Measurements from ENCODE around the gene STK32C.

The STK32C gene

DNA sequence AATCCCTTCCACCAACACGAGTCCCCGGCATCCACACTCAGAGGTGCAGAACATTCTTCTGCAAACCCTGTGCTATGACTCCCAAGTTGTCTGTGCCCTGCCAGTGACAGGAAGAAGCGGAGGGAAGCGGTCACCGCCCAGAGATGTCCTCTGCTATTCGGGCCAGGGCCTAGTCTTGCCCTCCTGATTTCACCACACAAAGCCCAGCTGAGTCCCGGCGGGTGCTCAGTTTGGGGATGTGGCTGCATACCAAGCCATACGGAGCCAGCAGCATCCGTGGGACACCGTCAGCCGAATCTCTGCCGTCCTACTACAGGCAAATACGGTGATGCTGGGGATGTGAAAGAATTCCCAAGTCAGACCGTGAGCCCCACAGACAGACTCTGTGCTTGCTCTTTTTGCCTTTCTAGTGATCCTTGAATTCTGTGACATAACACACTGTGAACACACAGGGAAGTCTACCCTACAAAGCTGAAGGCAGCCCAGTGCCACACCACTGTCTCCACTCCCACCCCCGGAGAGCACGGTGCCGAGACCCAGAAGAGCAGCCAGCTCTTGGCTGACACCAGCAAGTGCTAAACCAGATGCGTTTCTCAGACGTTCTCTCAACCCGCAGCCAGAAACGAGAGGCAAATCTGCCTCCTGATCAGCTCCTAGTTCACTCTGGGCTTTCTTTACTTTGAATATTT lies 2.0 kb downstream of the STK32C start:
- DNase-seq (ENCODE audit: insufficient read length, low spot score): no peak
- no peak for FAIRE-seq
- TF ChIP-seq, protein P1, sequence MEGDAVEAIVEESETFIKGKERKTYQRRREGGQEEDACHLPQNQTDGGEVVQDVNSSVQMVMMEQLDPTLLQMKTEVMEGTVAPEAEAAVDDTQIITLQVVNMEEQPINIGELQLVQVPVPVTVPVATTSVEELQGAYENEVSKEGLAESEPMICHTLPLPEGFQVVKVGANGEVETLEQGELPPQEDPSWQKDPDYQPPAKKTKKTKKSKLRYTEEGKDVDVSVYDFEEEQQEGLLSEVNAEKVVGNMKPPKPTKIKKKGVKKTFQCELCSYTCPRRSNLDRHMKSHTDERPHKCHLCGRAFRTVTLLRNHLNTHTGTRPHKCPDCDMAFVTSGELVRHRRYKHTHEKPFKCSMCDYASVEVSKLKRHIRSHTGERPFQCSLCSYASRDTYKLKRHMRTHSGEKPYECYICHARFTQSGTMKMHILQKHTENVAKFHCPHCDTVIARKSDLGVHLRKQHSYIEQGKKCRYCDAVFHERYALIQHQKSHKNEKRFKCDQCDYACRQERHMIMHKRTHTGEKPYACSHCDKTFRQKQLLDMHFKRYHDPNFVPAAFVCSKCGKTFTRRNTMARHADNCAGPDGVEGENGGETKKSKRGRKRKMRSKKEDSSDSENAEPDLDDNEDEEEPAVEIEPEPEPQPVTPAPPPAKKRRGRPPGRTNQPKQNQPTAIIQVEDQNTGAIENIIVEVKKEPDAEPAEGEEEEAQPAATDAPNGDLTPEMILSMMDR (IDR thresholded peaks at IDR 0.05; ENCODE audit: insufficient read depth, missing control alignments): no peak

DNA sequence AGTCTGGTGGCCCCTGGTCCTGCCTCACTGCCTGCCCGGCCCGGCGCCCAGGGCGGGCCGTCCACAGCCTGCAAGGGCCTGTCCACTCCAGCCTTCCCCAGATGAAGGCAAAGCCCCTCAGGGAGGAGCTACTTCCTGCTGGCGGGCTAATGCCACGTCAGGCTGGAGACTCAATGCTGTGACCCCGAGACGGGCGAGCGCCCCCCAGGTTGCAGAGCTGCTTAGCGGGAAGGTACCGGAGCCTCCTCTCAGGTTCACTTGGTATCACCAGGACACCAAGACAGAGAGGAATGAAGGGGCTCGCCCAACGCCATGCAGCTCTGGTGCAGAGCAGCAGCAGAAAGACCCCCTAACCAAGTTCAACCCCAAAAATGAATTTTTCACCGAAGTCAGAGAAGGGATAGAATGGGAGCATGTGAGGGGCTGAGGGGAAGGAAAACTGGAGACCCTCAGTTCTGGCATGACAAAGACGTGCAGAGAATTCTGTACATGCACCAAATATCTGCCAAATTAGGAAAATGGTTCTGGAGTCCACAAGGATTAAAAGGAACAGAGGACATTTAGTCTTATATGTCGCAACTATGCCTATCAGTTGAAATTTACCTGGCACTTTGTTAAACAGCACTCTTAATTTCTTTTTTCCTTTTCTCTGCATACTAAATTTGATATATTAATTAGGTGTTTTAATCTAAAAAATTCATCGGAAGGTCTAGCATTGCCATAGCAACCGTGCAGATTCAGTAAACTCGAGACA lies 2.8 kb downstream of the STK32C start:
- DNase-seq (ENCODE audit: insufficient read length, low spot score): no peak
- TF ChIP-seq, protein P1 (IDR thresholded peaks at IDR 0.05; ENCODE audit: insufficient read depth, missing control alignments): no peak
- FAIRE-seq: no peak

DNA sequence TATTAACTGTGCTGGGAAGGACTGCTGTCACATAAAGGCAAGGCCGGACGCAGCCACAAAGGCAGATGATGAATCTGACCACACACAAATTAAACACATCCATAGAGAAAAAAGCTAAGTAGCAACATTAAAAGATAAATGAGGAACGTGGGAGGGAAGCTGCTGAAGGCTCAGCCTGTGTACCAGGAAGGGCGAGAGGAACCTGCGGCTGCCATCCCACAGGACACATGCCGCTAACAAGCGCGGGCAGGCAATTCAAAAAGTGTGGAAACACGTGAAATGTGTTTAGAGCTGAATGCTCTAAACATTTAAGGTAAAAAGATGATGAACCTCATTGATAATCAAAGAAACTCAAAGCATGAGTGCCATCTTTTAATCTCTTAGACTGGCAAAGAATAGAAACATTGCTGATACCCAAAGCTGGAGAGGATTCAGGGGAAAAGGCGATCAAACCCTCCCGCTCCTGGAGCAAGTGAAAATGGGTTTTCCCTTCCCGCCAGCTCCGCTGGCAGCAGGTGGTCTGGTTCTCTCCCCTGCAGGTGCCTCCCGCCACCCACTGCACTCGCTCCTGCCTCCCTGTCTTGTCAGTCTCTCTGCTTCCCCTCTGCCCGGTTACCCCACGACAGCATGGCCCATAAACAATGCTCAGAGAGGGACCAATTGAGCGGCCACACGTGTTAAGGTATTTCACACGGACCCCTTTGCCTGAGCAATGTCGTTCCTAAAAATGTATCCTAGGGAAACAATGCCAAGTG lies 4.2 kb downstream of the STK32C start:
- TF ChIP-seq, protein P1 (IDR thresholded peaks at IDR 0.05; ENCODE audit: insufficient read depth, missing control alignments): no peak
- DNase-seq (ENCODE audit: insufficient read length, low spot score): no peak
- FAIRE-seq: no peak

DNA sequence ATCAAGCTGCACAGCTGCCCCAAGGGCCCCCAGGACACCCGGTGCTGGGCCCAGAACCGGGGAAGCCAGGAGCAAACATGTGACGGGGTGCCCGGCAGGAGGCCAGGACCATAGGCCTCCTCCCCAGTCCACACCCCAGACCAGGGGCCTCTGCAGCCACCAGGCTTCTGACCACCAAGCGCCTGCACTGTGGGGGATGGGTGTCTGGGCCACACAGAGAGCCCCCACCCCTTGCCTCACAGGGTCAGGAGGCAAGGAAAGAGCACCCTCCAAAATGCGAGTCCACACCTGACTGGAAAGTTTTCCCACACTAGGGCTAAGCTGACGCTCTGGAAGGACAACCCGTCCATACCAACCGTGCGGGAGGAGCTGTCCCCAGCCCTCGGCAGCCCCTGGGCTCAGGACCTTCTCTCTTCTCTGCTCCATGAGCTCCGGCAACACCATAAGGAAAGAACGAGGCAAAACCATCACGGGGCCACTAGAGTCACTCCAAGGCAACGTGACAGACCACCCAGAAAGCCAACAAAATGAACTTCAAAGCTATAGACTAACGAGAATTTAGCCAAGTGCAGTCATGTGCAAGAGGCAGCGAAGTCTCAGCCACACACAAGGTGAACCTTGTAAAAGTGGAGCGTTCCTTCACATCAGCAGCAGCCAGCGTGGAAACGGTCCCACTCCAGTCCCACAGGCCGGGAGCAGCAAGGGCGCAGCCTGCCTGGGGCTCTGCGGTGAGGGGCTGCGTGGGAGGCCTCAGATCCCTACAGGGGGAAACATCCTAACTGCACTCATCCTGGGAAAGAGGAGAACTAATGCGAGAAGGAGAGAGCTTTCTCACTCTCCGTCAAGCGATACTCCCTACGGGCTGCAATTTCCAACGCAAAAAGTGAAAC lies 5.1 kb downstream of the STK32C start:
- TF ChIP-seq, protein P1 (IDR thresholded peaks at IDR 0.05; ENCODE audit: insufficient read depth, missing control alignments): no peak
- FAIRE-seq (no peak), DNase-seq (ENCODE audit: insufficient read length, low spot score) (no peak)

DNA sequence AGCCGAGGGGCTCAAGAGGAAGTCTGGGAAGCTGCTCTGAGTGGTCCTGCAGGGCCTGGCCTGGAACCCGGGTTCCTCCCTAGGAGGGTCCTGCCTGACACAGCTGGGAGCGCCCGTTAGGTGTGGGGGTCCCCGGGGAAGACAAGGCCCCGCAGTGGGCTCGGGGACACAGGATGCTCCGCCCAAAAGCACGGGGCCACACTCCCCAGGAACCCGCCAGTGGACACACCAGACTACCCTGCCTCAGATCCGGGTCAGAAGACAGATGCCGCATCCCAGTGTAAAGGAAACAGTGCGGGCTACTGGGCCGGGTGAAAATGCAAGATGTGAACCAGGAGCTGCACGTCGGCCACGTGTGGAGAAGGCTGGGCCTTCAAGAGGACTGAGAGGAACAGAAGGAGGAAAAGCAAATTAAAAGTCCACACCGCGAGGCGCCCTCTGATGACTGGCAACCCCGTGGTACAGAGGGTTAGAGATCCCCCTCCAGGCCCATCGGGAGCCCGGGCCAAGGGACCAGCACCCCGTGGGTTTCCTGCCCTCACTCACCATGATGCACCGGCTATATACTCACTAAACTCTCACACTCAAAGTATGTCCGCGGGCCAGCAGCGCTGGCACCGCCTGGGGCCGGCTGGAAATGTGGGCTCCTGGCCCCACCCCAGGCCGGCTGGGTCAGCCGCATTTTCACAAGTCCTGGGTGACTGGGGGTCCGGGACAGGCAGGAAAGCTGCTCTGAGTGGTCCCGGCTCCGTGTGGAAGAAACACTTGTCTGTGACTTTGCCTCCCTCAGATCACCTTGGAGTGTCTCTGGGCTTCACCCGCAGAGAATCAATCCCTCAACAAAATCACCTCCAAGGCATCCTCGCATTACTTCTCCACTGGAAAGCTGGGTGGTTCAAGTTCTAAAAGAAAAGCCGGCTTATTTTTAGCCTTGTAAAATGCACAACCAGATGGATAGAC lies 6.1 kb downstream of the STK32C start:
- TF ChIP-seq, protein P1 (IDR thresholded peaks at IDR 0.05; ENCODE audit: insufficient read depth, missing control alignments): no peak
- FAIRE-seq (no peak), DNase-seq (ENCODE audit: insufficient read length, low spot score) (no peak)

DNA sequence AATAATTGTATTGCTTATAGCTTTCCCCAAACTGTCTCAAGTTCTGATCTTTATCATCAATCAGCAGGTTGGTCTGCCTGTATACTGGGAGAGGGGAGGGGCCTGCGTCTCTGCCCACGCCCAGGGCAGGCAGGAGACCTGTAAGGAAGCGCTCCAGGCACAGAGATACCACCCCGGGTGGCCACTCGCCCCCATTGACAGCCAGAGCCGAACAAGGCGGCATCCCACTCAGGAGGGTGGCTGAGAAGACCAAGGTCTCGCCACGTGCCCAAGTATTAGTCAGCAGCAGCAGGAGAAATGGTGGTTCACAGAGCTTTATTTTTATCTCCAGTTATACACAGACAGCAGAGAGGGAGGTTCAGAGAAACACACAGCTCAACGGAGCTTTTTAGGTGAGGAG lies 7.2 kb downstream of the STK32C start:
- no peak for FAIRE-seq
- TF ChIP-seq, protein P1 (IDR thresholded peaks at IDR 0.05; ENCODE audit: insufficient read depth, missing control alignments): no peak
- no peak for DNase-seq (ENCODE audit: insufficient read length, low spot score)
